ENCODE data around the gene CCNE1.

Gene CCNE1

DNA sequence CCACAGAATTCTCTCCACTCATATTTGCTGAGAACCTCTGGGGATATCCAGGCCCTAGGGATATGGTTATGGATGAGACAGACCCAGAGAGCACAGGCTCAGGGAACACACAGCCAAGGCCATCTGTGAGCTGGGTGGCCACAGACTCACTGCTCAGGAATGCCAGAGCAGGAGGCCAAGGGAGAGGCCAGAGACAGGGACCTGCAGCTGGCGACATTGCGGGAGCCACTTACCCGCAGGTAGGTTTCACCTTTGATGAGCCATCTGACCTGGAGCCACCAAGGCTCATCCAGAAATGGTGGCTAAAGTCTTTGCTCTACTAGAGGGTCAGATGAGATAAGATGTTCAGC, 29.4 kb downstream of the CCNE1 start:
- no peak overlapping the region for H3K4me2 ChIP-seq (ENCODE audit: low read depth, low read length, poor library complexity, severe bottlenecking)
- TF ChIP-seq EZH2phosphoT487 (IDR thresholded peaks at IDR 0.05; ENCODE audit: borderline replicate concordance): no peak
- TF ChIP-seq, protein P1, sequence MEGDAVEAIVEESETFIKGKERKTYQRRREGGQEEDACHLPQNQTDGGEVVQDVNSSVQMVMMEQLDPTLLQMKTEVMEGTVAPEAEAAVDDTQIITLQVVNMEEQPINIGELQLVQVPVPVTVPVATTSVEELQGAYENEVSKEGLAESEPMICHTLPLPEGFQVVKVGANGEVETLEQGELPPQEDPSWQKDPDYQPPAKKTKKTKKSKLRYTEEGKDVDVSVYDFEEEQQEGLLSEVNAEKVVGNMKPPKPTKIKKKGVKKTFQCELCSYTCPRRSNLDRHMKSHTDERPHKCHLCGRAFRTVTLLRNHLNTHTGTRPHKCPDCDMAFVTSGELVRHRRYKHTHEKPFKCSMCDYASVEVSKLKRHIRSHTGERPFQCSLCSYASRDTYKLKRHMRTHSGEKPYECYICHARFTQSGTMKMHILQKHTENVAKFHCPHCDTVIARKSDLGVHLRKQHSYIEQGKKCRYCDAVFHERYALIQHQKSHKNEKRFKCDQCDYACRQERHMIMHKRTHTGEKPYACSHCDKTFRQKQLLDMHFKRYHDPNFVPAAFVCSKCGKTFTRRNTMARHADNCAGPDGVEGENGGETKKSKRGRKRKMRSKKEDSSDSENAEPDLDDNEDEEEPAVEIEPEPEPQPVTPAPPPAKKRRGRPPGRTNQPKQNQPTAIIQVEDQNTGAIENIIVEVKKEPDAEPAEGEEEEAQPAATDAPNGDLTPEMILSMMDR (conservative IDR thresholded peaks at IDR 0.05; ENCODE audit: low read length): no peak
- H3F3A ChIP-seq (ENCODE audit: low read depth): no peaks in the 10 kb centered on the region
- no peaks in the 10 kb centered on the region for H3K36me3 ChIP-seq (ENCODE audit: insufficient read depth, low read length)
- H4K20me1 ChIP-seq (ENCODE audit: insufficient read depth, low read length, poor library complexity, severe bottlenecking): no peaks in the 10 kb centered on the region
- no peaks in the 10 kb centered on the region for H3K27me3 ChIP-seq (ENCODE audit: insufficient read depth, low read length, poor library complexity, severe bottlenecking)
- no peaks in the 10 kb centered on the region for H3K9me3 ChIP-seq (ENCODE audit: insufficient read depth, low read depth, low read length)
- no peak overlapping the region for H2AFZ ChIP-seq (ENCODE audit: low read length)
- H3K9me2 ChIP-seq (replicated peaks; ENCODE audit: low read depth, low read length): no peaks in the 10 kb centered on the region
- H3K79me2 ChIP-seq (ENCODE audit: insufficient read depth, low read length): no peaks in the 10 kb centered on the region
- no peak overlapping the region for H3K4me3 ChIP-seq (ENCODE audit: low read length, poor library complexity, severe bottlenecking)
- H3K4me1 ChIP-seq (ENCODE audit: insufficient read depth, low read length, poor library complexity, severe bottlenecking): peaks cover 5% of the 10 kb centered on the region
- no peak overlapping the region for H3K9ac ChIP-seq (ENCODE audit: low read depth, low read length, poor library complexity, severe bottlenecking)

DNA sequence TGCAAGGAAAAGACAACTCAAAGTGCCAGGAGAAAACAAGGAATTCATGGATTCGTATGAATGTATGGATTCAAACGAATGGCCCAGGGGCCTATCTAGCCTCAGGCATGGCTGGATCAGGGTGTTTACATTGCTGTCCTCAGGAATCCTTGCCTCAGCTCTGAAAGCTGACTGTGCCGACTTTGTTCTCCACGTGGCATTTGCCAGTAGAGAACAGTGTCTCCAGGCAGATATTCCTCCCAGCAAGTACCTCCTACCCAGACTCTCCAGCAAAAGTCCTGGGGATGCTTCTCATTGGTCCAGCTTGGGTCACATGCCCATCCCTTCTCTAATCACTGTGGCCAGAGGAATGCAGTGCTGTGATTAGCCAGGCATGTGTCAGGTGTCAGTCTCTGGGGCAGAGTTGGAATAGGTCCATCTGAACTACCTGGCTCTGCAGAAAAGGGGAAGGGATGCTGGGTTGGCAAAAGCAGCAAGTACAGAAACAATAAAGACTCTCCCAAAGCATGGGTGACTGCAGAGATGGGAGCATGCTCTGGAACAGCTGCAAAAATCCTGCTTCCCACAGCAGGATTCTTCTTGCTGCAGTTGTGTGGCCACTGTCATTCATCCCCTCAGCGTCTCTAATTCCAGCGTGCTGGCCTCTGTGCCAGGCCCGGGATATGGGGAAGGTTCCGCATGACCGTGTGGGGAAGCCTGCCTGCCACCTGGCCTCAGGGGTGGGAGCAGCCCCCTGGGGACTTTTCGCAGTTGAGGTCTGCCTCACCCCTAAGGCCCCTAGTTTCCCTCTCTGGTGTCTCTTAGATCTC, 30.0 kb downstream of the CCNE1 start:
- Histone ChIP-seq H4K20me1 (ENCODE audit: insufficient read depth, low read length, poor library complexity, severe bottlenecking) (no peaks in the 10 kb centered on the region), H3K9me3 (ENCODE audit: insufficient read depth, low read depth, low read length) (no peaks in the 10 kb centered on the region), H3K4me2 (ENCODE audit: low read depth, low read length, poor library complexity, severe bottlenecking) (no peak overlapping the region), H3K79me2 (ENCODE audit: insufficient read depth, low read length) (no peaks in the 10 kb centered on the region), H3K4me3 (ENCODE audit: low read length, poor library complexity, severe bottlenecking) (no peak overlapping the region), H3K9me2 (replicated peaks; ENCODE audit: low read depth, low read length) (no peaks in the 10 kb centered on the region), H3F3A (ENCODE audit: low read depth) (no peaks in the 10 kb centered on the region), H3K9ac (ENCODE audit: low read depth, low read length, poor library complexity, severe bottlenecking) (no peak overlapping the region), H3K27me3 (ENCODE audit: insufficient read depth, low read length, poor library complexity, severe bottlenecking) (no peaks in the 10 kb centered on the region), H2AFZ (ENCODE audit: low read length) (no peak overlapping the region), H3K36me3 (ENCODE audit: insufficient read depth, low read length) (no peaks in the 10 kb centered on the region), H3K4me1 (ENCODE audit: insufficient read depth, low read length, poor library complexity, severe bottlenecking) (peaks cover 5% of the 10 kb centered on the region)
- TF ChIP-seq EZH2phosphoT487 (IDR thresholded peaks at IDR 0.05; ENCODE audit: borderline replicate concordance): no peak

DNA sequence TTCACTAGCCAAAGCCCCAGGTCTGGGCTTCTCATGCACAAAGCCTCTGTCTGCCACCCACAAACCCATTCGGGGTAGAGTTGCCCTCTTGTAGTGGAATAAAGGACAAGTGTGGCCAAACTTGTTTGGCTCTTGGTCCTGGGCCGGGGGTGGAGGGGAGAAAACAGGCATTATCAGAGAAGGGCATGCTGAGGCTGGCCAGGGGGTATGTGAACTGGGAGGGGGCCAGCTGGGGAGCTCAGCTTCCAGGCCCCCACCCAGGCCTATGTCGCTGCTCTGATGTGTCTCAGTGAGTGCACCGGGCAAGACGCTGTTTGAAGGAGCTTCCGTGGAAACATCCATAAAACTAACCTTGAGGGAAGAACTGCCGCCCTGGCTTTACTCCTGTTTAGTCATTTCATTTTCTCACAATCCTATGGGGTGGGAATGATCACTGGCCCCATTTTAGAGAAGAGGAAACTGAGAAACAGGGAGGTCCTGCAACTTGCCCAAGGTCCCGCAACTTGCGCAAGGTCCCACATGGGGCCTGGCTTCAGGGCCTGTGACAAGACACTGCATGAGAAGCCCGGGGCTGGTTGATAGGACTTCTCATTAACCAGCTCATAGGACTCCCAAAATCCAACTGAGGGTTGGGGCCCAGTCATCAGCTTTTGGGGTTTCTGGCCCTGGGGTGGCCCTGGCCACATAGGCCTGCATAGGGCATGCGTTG, 30.8 kb downstream of the CCNE1 start:
- Histone ChIP-seq H3K9me3 (ENCODE audit: insufficient read depth, low read depth, low read length) (no peaks in the 10 kb centered on the region), H3K9ac (ENCODE audit: low read depth, low read length, poor library complexity, severe bottlenecking) (no peak overlapping the region), H3K4me2 (ENCODE audit: low read depth, low read length, poor library complexity, severe bottlenecking) (no peak overlapping the region), H3F3A (ENCODE audit: low read depth) (no peaks in the 10 kb centered on the region), H4K20me1 (ENCODE audit: insufficient read depth, low read length, poor library complexity, severe bottlenecking) (no peaks in the 10 kb centered on the region), H3K79me2 (ENCODE audit: insufficient read depth, low read length) (no peaks in the 10 kb centered on the region), H3K4me1 (ENCODE audit: insufficient read depth, low read length, poor library complexity, severe bottlenecking) (peaks cover 5% of the 10 kb centered on the region), H3K36me3 (ENCODE audit: insufficient read depth, low read length) (no peaks in the 10 kb centered on the region), H3K9me2 (replicated peaks; ENCODE audit: low read depth, low read length) (no peaks in the 10 kb centered on the region), H2AFZ (ENCODE audit: low read length) (no peak overlapping the region), H3K4me3 (ENCODE audit: low read length, poor library complexity, severe bottlenecking) (no peak overlapping the region), H3K27me3 (ENCODE audit: insufficient read depth, low read length, poor library complexity, severe bottlenecking) (no peaks in the 10 kb centered on the region)
- TF ChIP-seq, protein P1 (conservative IDR thresholded peaks at IDR 0.05; ENCODE audit: low read length): no peak
- no peak for TF ChIP-seq EZH2phosphoT487 (IDR thresholded peaks at IDR 0.05; ENCODE audit: borderline replicate concordance)
